Measurements from ENCODE around the gene GNRHR.

Gene GNRHR

DNA sequence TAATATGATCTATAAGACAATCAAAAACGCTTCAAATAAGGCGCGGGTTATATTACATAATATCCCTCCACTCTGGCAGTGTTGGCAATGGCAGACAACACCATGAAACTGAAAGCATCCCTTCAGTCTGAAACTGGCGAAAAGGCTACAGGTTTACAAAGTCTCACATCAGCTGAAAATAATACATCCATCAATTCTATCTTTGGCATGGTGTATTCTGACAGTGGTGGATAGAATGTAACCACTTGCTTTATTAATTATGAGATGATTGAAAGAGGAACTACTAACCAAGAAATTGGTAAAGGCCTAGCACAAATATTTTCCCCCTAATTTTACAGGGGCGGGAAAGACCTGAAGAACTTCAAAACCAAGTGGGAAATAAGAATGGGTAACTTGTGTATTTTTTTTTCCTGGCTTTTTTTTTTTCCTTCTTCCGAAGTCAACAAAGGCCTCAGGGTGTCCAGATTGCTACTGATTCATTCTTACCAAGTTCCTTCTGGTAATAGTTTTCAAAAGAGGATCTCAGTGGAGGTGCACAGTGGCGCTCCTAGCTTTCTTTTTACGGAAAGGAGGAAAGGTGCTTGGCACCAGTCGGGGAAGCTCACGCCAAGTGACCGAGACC lies 54.0 kb downstream of the GNRHR start:
- peak; percentile 18 for DNase-seq (ENCODE audit: low spot score)

GRCh38 chr4:67699603-67700002 lies 54.6 kb downstream of the GNRHR start:
- no peak for DNase-seq (ENCODE audit: low spot score)

GRCh38 chr4:67697860-67698687 lies 56.1 kb downstream of the GNRHR start:
- no peak for DNase-seq (ENCODE audit: low spot score)

- no peak for DNase-seq (ENCODE audit: low spot score)
Observed at GRCh38 chr4:67696061-67696460, 58.1 kb downstream of the GNRHR start.

- DNase-seq (ENCODE audit: low spot score): no peak
Observed at GRCh38 chr4:67694662-67695061, 59.5 kb downstream of the GNRHR start.

- DNase-seq (ENCODE audit: low spot score): no peak
Observed at GRCh38 chr4:67691328-67691727, 62.9 kb downstream of the GNRHR start.
